ENCODE data around the gene PPP1R3G. TPM values are rescaled to one million over a fixed set of nuclear protein-coding genes. Genes with fewer than 3 reads are reported as not detected.
A peak's percentile ranks its signal among the peaks of the same experiment; 100 is the strongest.

PPP1R3G gene
- total and polyA plus RNA-seq, 2 of the 13 experiments (the other 11 are each of a cell fraction or from before 2014, with no cell fraction given): 1.2 to 1.3 TPM

DNA sequence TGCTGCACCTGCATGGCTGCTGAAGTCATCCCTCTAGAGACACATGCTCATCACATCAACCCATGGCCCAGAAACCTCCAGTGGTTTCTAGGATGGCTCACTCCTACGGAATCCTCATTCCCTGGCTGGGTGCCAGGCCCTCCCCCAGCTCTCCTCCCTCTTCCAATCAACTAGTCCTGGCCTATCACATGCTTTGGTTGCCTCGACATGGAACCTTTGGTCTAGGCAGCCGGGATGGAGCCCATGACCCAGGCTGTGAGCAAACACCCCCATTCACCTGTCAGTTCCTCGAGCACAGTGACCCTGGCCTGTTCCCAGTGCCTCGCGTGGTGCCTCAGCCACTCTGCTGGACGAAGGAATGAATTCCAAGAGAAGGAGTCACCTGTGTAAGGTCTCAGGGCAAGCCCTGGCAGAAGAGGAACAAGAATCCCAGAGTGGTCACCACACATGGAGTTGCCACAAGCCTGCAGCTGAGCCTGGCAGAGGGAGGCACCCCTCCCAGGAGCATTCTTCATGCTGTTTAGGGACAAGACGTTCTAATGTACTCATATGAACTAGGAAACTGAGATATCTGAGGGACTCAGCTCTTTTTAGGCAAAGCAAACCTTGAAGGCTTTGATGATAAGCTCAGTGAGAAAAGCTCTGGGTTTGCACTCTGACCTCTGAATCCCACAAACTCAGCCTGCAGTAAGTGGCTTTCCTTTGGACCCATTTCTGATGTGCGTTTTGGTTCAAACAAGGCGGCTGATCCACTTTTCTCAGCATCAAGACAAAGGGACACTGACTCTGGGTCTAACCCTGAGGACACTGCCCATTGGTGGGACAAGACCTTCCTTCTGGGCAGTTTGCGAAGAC is 40.2 kb downstream of the PPP1R3G start (continued):
- TF ChIP-seq ZNF761 (CRISPR knock-in tag; conservative IDR thresholded peaks at IDR 0.05) (no peak), ZNF709 (CRISPR knock-in tag; IDR thresholded peaks at IDR 0.05) (no peak), AGO2 (optimal IDR thresholded peaks at IDR 0.05; ENCODE audit: low read depth, low read length) (no peak), CCDC6 (CRISPR knock-in tag; IDR thresholded peaks at IDR 0.05) (no peak), ZBTB8A (CRISPR knock-in tag; IDR thresholded peaks at IDR 0.05; ENCODE audit: borderline replicate concordance, low read depth) (no peak), ZNF446 (CRISPR knock-in tag; IDR thresholded peaks at IDR 0.05) (no peak), KDM6A (CRISPR knock-in tag; IDR thresholded peaks at IDR 0.05; ENCODE audit: low read depth) (no peak), ZFP36 (IDR thresholded peaks at IDR 0.05; ENCODE audit: borderline replicate concordance, low read depth, low read length, partially characterized antibody) (no peak), ZNF510 (CRISPR knock-in tag; IDR thresholded peaks at IDR 0.05; ENCODE audit: low read depth) (no peak), ZMYM3 (CRISPR knock-in tag; IDR thresholded peaks at IDR 0.05) (peak; percentile 7; the same call in 1 of the 2 replicates), AGO1 (IDR thresholded peaks at IDR 0.05; ENCODE audit: low read depth, low read length, poor library complexity, severe bottlenecking) (no peak), CHD2 (IDR thresholded peaks at IDR 0.05; ENCODE audit: low read depth, low read length) (no peak), ZNF501 (CRISPR knock-in tag; IDR thresholded peaks at IDR 0.05) (no peak), ZNF749 (CRISPR knock-in tag; IDR thresholded peaks at IDR 0.05; ENCODE audit: borderline replicate concordance) (no peak), HOXA3 (CRISPR knock-in tag; IDR thresholded peaks at IDR 0.05) (peak; percentile 49; the same call in 1 of the 2 replicates), MIXL1 (CRISPR knock-in tag; IDR thresholded peaks at IDR 0.05) (no peak), ZNF572 (CRISPR knock-in tag; IDR thresholded peaks at IDR 0.05) (no peak), ZIK1 (CRISPR knock-in tag; IDR thresholded peaks at IDR 0.05; ENCODE audit: borderline replicate concordance, low read depth) (no peak; the same call in 1 of the 2 replicates)
- TF ChIP-seq, protein P1, sequence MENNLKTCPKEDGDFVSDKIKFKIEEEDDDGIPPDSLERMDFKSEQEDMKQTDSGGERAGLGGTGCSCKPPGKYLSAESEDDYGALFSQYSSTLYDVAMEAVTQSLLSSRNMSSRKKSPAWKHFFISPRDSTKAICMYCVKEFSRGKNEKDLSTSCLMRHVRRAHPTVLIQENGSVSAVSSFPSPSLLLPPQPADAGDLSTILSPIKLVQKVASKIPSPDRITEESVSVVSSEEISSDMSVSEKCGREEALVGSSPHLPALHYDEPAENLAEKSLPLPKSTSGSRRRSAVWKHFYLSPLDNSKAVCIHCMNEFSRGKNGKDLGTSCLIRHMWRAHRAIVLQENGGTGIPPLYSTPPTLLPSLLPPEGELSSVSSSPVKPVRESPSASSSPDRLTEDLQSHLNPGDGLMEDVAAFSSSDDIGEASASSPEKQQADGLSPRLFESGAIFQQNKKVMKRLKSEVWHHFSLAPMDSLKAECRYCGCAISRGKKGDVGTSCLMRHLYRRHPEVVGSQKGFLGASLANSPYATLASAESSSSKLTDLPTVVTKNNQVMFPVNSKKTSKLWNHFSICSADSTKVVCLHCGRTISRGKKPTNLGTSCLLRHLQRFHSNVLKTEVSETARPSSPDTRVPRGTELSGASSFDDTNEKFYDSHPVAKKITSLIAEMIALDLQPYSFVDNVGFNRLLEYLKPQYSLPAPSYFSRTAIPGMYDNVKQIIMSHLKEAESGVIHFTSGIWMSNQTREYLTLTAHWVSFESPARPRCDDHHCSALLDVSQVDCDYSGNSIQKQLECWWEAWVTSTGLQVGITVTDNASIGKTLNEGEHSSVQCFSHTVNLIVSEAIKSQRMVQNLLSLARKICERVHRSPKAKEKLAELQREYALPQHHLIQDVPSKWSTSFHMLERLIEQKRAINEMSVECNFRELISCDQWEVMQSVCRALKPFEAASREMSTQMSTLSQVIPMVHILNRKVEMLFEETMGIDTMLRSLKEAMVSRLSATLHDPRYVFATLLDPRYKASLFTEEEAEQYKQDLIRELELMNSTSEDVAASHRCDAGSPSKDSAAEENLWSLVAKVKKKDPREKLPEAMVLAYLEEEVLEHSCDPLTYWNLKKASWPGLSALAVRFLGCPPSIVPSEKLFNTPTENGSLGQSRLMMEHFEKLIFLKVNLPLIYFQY (CRISPR knock-in tag; IDR thresholded peaks at IDR 0.05; ENCODE audit: borderline replicate concordance): no peak; the same call in 1 of the 2 replicates
- TF ChIP-seq, protein P2, sequence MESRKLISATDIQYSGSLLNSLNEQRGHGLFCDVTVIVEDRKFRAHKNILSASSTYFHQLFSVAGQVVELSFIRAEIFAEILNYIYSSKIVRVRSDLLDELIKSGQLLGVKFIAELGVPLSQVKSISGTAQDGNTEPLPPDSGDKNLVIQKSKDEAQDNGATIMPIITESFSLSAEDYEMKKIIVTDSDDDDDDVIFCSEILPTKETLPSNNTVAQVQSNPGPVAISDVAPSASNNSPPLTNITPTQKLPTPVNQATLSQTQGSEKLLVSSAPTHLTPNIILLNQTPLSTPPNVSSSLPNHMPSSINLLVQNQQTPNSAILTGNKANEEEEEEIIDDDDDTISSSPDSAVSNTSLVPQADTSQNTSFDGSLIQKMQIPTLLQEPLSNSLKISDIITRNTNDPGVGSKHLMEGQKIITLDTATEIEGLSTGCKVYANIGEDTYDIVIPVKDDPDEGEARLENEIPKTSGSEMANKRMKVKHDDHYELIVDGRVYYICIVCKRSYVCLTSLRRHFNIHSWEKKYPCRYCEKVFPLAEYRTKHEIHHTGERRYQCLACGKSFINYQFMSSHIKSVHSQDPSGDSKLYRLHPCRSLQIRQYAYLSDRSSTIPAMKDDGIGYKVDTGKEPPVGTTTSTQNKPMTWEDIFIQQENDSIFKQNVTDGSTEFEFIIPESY (CRISPR knock-in tag; IDR thresholded peaks at IDR 0.05): no peak
- TF ChIP-seq, protein P3, sequence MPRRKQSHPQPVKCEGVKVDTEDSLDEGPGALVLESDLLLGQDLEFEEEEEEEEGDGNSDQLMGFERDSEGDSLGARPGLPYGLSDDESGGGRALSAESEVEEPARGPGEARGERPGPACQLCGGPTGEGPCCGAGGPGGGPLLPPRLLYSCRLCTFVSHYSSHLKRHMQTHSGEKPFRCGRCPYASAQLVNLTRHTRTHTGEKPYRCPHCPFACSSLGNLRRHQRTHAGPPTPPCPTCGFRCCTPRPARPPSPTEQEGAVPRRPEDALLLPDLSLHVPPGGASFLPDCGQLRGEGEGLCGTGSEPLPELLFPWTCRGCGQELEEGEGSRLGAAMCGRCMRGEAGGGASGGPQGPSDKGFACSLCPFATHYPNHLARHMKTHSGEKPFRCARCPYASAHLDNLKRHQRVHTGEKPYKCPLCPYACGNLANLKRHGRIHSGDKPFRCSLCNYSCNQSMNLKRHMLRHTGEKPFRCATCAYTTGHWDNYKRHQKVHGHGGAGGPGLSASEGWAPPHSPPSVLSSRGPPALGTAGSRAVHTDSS (CRISPR knock-in tag; conservative IDR thresholded peaks at IDR 0.05): no peak
